Uterus (tissue), 4 donors: Measurements from ENCODE around the gene ABRACL. TPM values are rescaled to one million over a fixed set of nuclear protein-coding genes. Genes with fewer than 3 reads are reported as not detected.

Experiments used
- DNase-seq, 2 donors: peaks; one replicate each; pipeline ENCODE4 v3.0.0-alpha.2; 2019 to 2020
- H3K27ac ChIP-seq, 2 donors: fragments of 200-600 bp; sonication (generic); 1 replicate in 1 of 2; 2 replicates in 1 of 2; pipeline ENCODE4 v1.5.1; 2016 to 2018
- H3K27me3 ChIP-seq, 2 donors: fragments of 200-600 bp; sonication (generic); one replicate each; pipeline ENCODE4 v1.5.1; 2018 to 2019; ENCODE audit warnings: control low read depth in 1 of 2
- H3K36me3 ChIP-seq, 2 donors: fragments of 200-600 bp; sonication (generic); one replicate each; pipeline ENCODE4 v1.5.1; 2019; ENCODE audit warnings: control low read depth in 1 of 2
- H3K4me1 ChIP-seq, 2 donors: fragments of 200-600 bp; sonication (generic); one replicate each; pipeline ENCODE4 v1.5.1; 2018 to 2019; ENCODE audit warnings: control low read depth in 1 of 2
- H3K4me3 ChIP-seq, 2 donors: fragments of 200-600 bp; sonication (generic); 1 replicate in 1 of 2; 2 replicates in 1 of 2; pipeline ENCODE4 v1.5.1; 2018 to 2019; ENCODE audit warnings: mild to moderate bottlenecking in 1 of 2
- H3K9me3 ChIP-seq, 2 donors: fragments of 200-600 bp; sonication (generic); one replicate each; pipeline ENCODE4 v1.5.1; 2019; ENCODE audit warnings: control low read depth in 1 of 2
- CTCF ChIP-seq, 4 experiments: fragments of 200-600 bp in 2 of 4; fragments of 450-650 bp in 2 of 4; sonication (generic) in 2 of 4; IDR thresholded peaks; one replicate each; pipeline ENCODE4 v1.5.1; 2016 to 2019; ENCODE audit warnings: antibody characterized with exemption in 4 of 4, mild to moderate bottlenecking in 2 of 4, moderate library complexity in 1 of 4
- POLR2A ChIP-seq, 2 donors: fragments of 450-650 bp; IDR thresholded peaks; one replicate each; pipeline ENCODE4 v1.6.1; 2016; ENCODE audit warnings: antibody characterized with exemption in 2 of 2, mild to moderate bottlenecking in 1 of 2, moderate library complexity in 1 of 2
- intact Hi-C: fragments of 100-400 bp; cut with DNase I; formaldehyde crosslinking; loops from one replicate; pipeline ENCODE4 v1.15.1; 2023; ENCODE audit warnings: low total_unique reads
- total RNA-seq, 4 donors: library from RNA; depleted of rRNA in 3 of 4; stranded (reverse); fragments of >200 nt in 3 of 4; gene quantifications; one replicate each; pipeline versions ENCODE4 v1.1.0 to v1.2.4, GENCODE V29; 2014 to 2023
- donor health status: DM: yes; HTN: yes; CAD: no.

ABRACL gene
- total RNA-seq, 4 donors from 2014 or later: 6.2 to 10.0 (median 6.2) TPM; not detected in 1

GRCh38 chr6:139058029-139058428 is 29.5 kb downstream of the ABRACL start:
- Histone ChIP-seq H3K27me3 (no peaks in the 10 kb centered on the region), H3K36me3 (no peaks in the 10 kb centered on the region), H3K27ac (no peak overlapping the region), H3K9me3 (no peaks in the 10 kb centered on the region), H3K4me3 (no peak overlapping the region), H3K4me1 (no peaks in the 10 kb centered on the region)
- intact Hi-C loops: no loop called here
- TF ChIP-seq POLR2A (IDR thresholded peaks at IDR 0.05): no peak
- TF ChIP-seq CTCF (IDR thresholded peaks at IDR 0.05): no peak
- no peak for DNase-seq

GRCh38 chr6:139060332-139060731 is 31.8 kb downstream of the ABRACL start:
- Histone ChIP-seq H3K4me3 (no peak overlapping the region), H3K27ac (no peak overlapping the region), H3K36me3 (no peaks in the 10 kb centered on the region), H3K9me3 (no peaks in the 10 kb centered on the region), H3K4me1 (no peaks in the 10 kb centered on the region), H3K27me3 (no peaks in the 10 kb centered on the region)
- no peak for TF ChIP-seq POLR2A (IDR thresholded peaks at IDR 0.05)
- no peak for TF ChIP-seq CTCF (IDR thresholded peaks at IDR 0.05)
- intact Hi-C loops: no loop called here
- no peak for DNase-seq

GRCh38 chr6:139062932-139063646 is 34.5 kb downstream of the ABRACL start:
- no peak for DNase-seq
- Histone ChIP-seq H3K4me1 (no peaks in the 10 kb centered on the region), H3K27ac (no peak overlapping the region), H3K4me3 (no peak overlapping the region), H3K36me3 (no peaks in the 10 kb centered on the region), H3K27me3 (no peaks in the 10 kb centered on the region), H3K9me3 (no peaks in the 10 kb centered on the region)
- TF ChIP-seq POLR2A (IDR thresholded peaks at IDR 0.05): no peak
- TF ChIP-seq CTCF (IDR thresholded peaks at IDR 0.05): no peak
- intact Hi-C loops: no loop called here

GRCh38 chr6:139064981-139065665 is 36.6 kb downstream of the ABRACL start:
- TF ChIP-seq POLR2A (IDR thresholded peaks at IDR 0.05) (no peak), CTCF (IDR thresholded peaks at IDR 0.05) (no peak)
- intact Hi-C loops: no loop called here
- Histone ChIP-seq H3K36me3 (no peaks in the 10 kb centered on the region), H3K4me1 (no peaks in the 10 kb centered on the region), H3K27me3 (no peaks in the 10 kb centered on the region), H3K4me3 (no peak overlapping the region), H3K9me3 (no peaks in the 10 kb centered on the region), H3K27ac (no peak overlapping the region)
- no peak for DNase-seq

- Histone ChIP-seq H3K9me3 (no peaks in the 10 kb centered on the region), H3K27me3 (no peaks in the 10 kb centered on the region), H3K4me3 (no peak overlapping the region), H3K4me1 (no peaks in the 10 kb centered on the region), H3K36me3 (no peaks in the 10 kb centered on the region), H3K27ac (no peak overlapping the region)
- DNase-seq: no peak
- intact Hi-C loops: no loop called here
- TF ChIP-seq POLR2A (IDR thresholded peaks at IDR 0.05) (no peak), CTCF (IDR thresholded peaks at IDR 0.05) (no peak)
Observed at GRCh38 chr6:139066080-139066479, 37.5 kb downstream of the ABRACL start.
